Uterus (tissue), 2 donors: Measurements from ENCODE around the gene MUC2.

Experiments used
- POLR2A ChIP-seq, 2 donors: fragments of 450-650 bp; IDR thresholded peaks; one replicate each; pipeline ENCODE4 v1.6.1; 2016; ENCODE audit warnings: antibody characterized with exemption in 2 of 2, mild to moderate bottlenecking in 1 of 2, moderate library complexity in 1 of 2
- TF ChIP-seq, protein P1 (sequence below), 4 experiments: fragments of 200-600 bp in 2 of 4; fragments of 450-650 bp in 2 of 4; sonication (generic) in 2 of 4; IDR thresholded peaks; one replicate each; pipeline ENCODE4 v1.5.1; 2016 to 2019; ENCODE audit warnings: antibody characterized with exemption in 4 of 4, mild to moderate bottlenecking in 2 of 4, moderate library complexity in 1 of 4

DNA sequence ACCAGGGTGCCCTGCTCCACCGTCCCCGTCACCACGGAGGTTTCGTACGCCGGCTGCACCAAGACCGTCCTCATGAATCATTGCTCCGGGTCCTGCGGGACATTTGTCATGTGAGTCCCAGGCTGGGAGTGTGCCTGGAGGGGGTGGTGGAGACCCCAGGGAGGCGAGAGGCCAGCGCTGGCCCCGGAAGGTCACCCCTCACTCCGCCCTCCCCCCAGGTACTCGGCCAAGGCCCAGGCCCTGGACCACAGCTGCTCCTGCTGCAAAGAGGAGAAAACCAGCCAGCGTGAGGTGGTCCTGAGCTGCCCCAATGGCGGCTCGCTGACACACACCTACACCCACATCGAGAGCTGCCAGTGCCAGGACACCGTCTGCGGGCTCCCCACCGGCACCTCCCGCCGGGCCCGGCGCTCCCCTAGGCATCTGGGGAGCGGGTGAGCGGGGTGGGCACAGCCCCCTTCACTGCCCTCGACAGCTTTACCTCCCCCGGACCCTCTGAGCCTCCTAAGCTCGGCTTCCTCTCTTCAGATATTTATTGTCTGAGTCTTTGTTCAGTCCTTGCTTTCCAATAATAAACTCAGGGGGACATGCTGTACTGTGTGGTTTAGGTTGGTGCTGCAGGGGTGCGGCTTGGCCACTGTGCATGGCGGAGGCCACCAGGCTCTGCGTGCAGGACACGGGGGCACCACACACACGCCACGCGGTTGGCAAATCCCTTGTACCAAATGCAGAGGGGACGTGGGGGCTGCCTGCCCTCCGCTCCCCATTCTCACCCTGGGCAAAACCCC is 35.4 kb downstream of the MUC2 start:
- TF ChIP-seq, protein P1, sequence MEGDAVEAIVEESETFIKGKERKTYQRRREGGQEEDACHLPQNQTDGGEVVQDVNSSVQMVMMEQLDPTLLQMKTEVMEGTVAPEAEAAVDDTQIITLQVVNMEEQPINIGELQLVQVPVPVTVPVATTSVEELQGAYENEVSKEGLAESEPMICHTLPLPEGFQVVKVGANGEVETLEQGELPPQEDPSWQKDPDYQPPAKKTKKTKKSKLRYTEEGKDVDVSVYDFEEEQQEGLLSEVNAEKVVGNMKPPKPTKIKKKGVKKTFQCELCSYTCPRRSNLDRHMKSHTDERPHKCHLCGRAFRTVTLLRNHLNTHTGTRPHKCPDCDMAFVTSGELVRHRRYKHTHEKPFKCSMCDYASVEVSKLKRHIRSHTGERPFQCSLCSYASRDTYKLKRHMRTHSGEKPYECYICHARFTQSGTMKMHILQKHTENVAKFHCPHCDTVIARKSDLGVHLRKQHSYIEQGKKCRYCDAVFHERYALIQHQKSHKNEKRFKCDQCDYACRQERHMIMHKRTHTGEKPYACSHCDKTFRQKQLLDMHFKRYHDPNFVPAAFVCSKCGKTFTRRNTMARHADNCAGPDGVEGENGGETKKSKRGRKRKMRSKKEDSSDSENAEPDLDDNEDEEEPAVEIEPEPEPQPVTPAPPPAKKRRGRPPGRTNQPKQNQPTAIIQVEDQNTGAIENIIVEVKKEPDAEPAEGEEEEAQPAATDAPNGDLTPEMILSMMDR (IDR thresholded peaks at IDR 0.05), result no peak
- TF ChIP-seq POLR2A (IDR thresholded peaks at IDR 0.05), result no peak
